ENCODE data around the gene COL5A2. TPM values are rescaled to one million over a fixed set of nuclear protein-coding genes. Genes with fewer than 3 reads are reported as not detected.

The COL5A2 gene
- polyA plus RNA-seq, 1 donor = 346 TPM

DNA sequence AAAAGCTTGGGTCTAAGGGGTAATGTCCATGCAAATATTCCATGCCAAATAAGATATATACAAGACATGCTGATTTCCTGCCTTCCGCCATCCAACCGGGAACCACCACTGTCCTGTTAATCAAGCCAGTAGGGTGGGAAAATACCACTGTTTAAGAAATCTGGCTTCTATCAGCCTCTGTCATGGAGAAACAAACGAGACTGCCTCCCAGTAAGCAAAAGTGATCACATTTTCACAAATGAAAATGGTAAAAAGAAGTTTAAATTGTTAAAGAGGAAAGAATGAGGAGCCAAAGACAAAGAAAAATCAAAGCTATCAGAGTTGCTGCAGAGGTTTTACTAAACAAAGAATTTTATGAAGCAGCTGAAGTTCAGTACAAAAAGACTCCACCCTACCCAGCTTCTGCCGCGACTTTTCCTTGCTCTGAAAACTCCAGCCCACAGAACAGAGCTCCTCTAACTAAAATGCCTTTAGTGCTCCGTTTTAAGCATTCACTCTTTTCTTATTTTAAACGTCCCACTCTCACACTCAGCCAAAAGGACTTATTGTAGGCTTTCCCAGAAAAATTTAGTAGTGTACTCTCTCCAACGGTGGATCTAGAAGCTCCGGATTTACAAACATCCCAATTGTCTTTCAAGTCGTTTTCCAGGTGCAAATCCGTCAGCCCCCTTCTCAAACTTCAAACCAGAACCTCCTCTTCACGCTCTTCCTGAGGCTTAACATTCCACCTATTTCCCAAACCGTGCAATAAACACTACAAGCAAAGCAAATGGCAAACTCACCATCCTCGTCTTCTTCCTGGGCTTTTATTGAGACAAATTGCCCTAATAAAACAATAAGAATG, 613 bp downstream of the COL5A2 start:
- DNase-seq (ENCODE audit: low read depth) = no peak

DNA sequence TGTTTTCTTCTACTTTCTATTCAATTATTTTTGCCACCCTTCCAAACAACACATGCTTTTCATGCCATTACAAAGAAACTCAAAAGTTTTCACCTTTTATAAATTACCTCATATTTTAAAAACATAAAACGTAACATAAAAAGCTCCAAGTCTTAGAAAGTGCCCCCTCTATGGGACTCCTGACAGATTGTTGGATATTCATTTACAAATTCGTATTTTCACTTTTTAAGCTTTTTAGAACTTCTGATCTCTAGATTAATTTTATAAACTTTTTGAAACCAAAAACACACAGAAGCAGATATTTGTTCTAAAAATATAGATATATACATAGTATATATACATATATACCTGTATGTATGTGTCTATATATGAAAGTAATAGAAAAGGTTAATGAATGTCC, 1.5 kb downstream of the COL5A2 start:
- no peak for DNase-seq (ENCODE audit: low read depth)

DNA sequence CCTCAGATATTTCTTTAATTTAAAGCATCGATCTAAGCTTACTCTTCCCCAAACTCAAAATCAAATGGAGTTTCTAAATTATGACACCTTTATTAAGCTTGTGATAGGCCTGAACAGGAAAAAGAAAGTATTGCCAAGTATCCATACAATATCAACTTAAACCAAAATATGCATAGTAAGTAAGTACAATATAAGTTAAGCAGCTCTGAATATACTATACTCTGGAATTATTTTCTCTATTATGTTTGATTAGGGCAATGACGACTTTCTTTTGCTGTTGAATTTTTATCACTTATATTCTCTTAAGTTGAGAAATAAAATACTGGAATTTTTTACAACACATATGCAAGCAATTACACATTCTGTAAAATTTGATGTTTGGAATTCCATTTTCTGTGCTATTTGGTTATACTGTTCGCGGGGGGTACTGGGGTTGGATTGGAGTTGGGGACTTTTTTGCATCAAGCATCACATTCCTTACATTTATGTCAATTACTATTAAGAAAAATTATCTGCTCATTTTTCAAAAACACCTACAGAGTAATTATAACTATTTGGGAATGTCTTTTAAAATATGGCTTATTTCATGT, 2.2 kb downstream of the COL5A2 start:
- DNase-seq (ENCODE audit: low read depth) = no peak

DNA sequence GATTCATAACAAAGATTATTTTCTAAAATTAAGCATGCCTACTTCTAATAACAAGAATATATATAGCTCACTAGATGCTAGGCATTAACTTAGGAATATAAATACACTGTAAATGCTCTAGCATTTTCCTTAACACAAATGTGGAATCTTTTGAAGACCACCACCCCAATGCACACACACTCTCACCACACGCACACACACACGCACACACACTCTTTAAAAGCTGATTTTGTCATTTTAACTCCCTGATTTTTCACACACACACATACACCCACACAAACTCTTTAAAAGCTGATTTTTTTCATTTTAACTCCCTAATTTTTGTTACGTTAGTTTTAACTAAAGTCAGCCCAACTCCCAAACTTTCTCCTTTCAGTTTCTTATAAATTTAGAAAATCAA, 3.0 kb downstream of the COL5A2 start:
- DNase-seq (ENCODE audit: low read depth) = no peak

GRCh38 chr2:189175869-189176433, 3.6 kb downstream of the COL5A2 start:
- no peak for DNase-seq (ENCODE audit: low read depth)

DNA sequence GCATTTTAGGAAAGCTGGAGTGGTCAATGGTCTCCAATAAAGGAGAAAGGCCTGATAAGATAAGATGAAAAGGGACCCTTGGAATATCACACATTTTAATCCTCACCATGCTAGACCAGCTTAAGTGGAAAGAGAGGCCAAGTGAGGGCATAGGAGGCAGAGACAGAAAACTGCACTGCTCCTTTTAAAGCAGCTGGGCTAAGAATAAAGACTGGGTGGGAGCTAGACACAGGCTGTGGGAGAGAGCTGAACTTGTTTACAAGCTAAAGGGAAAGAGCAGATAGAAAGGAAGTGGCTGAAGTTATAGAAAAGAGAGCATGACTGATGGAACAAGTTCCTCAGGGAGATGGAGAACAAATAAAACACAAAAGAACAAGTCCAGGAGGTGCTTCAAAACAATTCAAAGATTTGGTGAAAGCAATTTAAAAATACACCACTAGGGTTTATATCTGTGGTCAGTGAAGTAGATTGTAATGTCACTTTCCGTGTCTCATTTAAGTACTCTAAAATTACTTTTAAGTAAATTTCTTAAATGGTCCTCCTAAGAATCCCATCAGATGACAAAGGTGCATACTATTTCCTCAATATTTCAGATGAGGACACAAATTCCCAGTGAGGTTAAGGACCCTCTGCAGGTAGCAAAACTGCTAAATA, 7.5 kb downstream of the COL5A2 start:
- no peak for DNase-seq (ENCODE audit: low read depth)

DNA sequence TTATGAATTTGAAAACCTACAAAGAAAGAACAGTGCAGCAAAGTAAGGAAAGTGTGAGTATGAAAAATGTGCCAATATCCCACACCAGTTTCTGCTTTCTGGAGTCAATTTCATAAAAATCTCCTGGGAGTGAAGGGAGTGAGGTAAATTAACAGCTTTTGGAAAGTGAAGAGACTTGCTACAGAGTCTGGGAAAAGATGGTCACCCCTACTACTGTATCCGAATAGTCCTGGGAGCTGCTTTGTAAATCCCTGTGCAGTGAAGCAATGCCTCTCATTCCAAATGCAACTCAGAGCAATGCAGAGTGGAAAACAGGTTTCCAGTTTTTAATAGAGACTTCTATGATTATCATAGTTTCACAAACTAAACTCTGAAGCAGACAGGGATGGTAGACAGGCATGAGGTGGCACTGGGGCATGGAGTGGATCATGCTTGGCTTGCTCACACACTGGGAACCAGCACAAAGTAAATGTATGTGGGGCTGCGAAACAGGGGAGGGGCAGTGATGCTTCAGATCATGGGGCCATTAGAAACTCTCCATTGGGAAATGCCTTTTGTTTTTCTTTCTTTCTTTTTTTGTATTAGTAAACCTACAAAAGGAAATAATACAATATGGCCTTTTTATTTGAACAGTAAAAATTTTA, 10.6 kb downstream of the COL5A2 start:
- DNase-seq (ENCODE audit: low read depth) = no peak

DNA sequence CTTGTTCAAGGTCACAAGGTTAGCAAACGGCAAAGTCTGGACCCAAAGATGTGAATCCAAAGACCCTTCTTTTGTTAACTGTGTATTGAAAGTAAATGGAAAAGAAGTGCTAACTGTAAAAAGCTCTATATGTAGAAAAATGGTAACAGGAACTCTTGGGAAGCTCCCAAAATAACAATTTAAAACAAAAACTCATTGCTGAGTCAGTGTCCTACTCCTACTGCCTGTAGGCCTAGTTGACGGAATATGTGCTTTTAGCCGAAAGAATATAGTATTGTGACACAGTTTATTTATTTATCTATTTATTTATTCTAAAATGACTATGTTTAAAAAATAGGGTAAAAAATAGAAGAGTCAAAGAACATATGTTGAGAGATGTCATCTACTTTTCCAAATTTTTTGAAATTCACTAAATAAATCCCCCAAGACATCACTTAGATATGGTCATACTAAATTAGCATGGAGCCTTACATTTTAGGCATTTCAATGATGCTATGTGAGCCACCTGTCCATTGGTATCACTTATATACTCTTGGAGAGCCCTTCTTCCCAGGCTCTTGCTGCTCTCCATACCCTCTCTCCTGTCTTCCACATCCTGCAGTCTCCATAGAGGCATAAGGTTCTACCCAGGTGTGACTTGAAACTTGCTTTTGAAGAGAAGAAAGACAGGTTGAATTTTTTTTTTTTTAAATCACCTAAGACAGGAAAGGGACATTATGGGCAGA, 13.7 kb downstream of the COL5A2 start:
- DNase-seq (ENCODE audit: low read depth) = no peak

- DNase-seq (ENCODE audit: low read depth) = no peak
These were observed 14.8 kb downstream of the COL5A2 start for GRCh38 chr2:189164746-189165145.

- DNase-seq (ENCODE audit: low read depth) = no peak
These were observed 15.7 kb downstream of the COL5A2 start for GRCh38 chr2:189163889-189164288.

- no peak for DNase-seq (ENCODE audit: low read depth)
These were observed 17.0 kb downstream of the COL5A2 start for GRCh38 chr2:189162566-189162965.

DNA sequence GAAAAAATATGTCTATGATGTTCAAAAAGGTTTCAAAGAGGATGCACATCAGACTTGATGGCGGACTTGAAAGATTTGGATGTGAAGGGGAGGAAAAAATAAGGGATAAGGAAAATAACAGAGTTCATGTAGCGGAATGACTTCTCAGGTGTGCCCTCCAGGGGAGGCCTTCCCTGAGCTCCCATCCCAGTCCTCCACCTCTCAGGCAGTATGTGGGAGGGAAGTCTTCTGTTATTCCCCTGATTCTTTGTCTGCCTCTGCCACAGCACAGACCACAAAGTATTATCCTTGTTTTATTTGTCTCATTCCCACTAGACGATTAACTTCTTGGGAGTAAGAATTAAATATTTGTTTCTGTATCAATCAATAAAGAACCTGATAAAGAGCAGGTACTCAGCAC, 17.7 kb downstream of the COL5A2 start:
- DNase-seq (ENCODE audit: low read depth) = no peak

GRCh38 chr2:189159717-189160116, 19.8 kb downstream of the COL5A2 start:
- no peak for DNase-seq (ENCODE audit: low read depth)

GRCh38 chr2:189159273-189159672, 20.3 kb downstream of the COL5A2 start:
- DNase-seq (ENCODE audit: low read depth) = no peak

DNA sequence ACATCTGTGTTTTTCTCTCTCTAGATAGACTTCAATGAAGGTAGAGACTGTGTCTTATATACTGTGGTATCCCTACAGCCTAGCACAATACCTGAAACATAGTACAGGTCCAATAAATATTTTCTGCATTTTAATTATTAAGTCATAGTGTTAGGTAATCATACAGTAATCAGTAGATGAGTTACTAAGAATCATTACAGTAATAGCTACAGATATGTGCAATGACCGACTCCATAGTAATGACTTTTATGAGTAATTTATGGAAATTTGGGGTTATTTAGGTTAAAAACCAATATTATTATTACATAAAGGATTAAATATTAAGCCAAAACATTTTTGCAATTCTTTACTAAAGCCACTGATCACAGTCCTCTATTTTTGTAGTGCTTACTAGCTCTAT, 21.6 kb downstream of the COL5A2 start:
- no peak for DNase-seq (ENCODE audit: low read depth)

- no peak for DNase-seq (ENCODE audit: low read depth)
These were observed 22.1 kb downstream of the COL5A2 start for GRCh38 chr2:189157456-189157855.

- DNase-seq (ENCODE audit: low read depth) = no peak
These were observed 23.8 kb downstream of the COL5A2 start for GRCh38 chr2:189155795-189156194.

- peak; percentile 82 for DNase-seq (ENCODE audit: low read depth)
These were observed 25.9 kb downstream of the COL5A2 start for GRCh38 chr2:189153619-189154018.

DNA sequence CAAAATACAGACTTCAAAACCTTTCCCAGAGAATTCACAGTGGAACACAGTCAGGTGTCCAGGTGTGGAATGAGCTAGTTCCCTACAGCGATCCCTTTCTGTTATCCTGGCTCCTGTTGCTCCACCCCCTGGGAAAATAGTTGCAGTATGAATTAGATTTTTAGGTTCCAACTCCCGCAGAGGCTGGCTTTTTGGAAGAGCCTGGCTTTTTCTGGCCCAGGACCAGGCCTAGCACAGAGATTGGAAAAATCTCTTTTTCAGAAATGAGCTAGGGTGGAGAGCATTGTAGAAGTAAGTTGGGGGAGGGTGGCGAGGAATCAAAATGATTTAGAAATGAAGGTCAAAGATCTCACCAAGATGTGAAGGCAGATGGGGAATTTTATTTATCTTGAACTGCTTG, 27.1 kb downstream of the COL5A2 start:
- no peak for DNase-seq (ENCODE audit: low read depth)

GRCh38 chr2:189151906-189152305, 27.7 kb downstream of the COL5A2 start:
- DNase-seq (ENCODE audit: low read depth) = peak; percentile 73

GRCh38 chr2:189150033-189150432, 29.5 kb downstream of the COL5A2 start:
- DNase-seq (ENCODE audit: low read depth) = no peak

Data from forelimb muscle (tissue), 1 donor.